Measurements from ENCODE around the gene TSFM. TPM values are rescaled to one million over a fixed set of nuclear protein-coding genes. Genes with fewer than 3 reads are reported as not detected.

TSFM gene
- total RNA-seq, 1 donor from 2014 or later: 18.1 TPM

DNA sequence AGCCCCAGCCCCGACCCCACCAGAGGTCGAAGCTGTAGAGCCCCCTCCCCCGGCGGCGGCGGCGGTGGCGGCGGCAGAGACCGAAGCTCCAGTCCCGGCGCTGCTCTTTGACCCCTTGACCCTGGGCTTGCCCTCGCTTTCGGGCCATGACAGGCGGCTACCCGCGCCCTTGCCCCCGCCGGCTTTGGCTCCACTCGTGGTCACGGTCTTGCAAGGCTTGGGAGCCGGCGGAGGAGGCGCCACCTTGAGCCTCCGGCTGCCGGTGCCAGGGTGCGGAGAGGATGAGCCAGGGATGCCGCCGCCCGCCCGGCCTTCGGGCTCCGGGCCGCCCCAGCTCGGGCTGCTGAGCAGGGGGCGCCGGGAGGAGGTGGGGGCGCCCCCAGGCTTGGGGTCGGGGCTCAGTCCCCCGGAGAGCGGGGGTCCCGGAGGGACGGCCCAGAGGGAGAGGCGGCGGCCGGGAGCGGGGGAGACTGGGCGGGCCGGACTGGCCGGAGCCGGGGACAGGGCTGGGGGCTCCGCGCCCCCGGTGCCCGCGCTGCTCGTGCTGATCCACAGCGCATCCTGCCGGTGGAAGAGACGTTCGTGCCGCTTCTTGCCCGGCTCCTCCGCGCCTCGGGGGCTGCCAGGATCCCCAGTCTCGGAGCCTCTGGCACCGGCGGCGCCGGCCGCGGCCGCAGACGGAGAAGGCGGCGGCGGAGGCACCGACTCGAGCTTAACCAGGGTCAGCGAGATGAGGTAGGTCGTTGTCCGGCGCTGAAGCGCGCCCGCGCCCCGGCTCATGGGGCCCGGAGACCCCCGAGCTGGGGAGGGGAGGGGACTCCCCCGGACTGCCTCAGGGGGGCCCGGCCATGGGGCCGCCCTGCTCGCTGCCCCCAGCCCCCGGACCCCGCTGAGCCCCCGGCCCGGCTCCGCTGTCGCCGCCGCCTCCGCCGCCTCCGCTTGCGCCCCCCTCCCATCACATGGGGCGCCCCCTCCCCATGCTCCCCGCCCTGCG is 44.8 kb upstream of the TSFM start:
- Mint-ChIP-seq H3K36me3 (no peaks in the 10 kb centered on the region), H3K27me3 (ENCODE audit: insufficient read depth, low read depth) (peaks cover 38% of the 10 kb centered on the region), H3K27ac (no peak overlapping the region), H3K4me1 (peaks cover 49% of the 10 kb centered on the region), H3K9me3 (no peaks in the 10 kb centered on the region), H3K4me3 (peak overlapping the region; percentile 80)
- H3K27me3 ChIP-seq: peaks cover 100% of the 10 kb centered on the region
- H3K4me1 ChIP-seq: peaks cover 24% of the 10 kb centered on the region
- no peak overlapping the region for H3K27ac ChIP-seq
- peaks cover 39% of the 10 kb centered on the region for H4K20me1 ChIP-seq (ENCODE audit: low read depth)
- no peaks in the 10 kb centered on the region for H3K79me2 ChIP-seq (ENCODE audit: low read depth)
- H3K4me2 ChIP-seq: peak overlapping the region; percentile 98
- H2AFZ ChIP-seq (replicated peaks): no peak overlapping the region
- no peaks in the 10 kb centered on the region for H3K36me3 ChIP-seq
- H3K9ac ChIP-seq: no peak overlapping the region
- TF ChIP-seq EZH2 (IDR thresholded peaks at IDR 0.05) (peak; percentile 99), EZH2phosphoT487 (IDR thresholded peaks at IDR 0.05) (peak; percentile 96)
- TF ChIP-seq, protein P1, sequence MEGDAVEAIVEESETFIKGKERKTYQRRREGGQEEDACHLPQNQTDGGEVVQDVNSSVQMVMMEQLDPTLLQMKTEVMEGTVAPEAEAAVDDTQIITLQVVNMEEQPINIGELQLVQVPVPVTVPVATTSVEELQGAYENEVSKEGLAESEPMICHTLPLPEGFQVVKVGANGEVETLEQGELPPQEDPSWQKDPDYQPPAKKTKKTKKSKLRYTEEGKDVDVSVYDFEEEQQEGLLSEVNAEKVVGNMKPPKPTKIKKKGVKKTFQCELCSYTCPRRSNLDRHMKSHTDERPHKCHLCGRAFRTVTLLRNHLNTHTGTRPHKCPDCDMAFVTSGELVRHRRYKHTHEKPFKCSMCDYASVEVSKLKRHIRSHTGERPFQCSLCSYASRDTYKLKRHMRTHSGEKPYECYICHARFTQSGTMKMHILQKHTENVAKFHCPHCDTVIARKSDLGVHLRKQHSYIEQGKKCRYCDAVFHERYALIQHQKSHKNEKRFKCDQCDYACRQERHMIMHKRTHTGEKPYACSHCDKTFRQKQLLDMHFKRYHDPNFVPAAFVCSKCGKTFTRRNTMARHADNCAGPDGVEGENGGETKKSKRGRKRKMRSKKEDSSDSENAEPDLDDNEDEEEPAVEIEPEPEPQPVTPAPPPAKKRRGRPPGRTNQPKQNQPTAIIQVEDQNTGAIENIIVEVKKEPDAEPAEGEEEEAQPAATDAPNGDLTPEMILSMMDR (IDR thresholded peaks at IDR 0.05): peak; percentile 39
- H3K4me3 ChIP-seq: peak overlapping the region; percentile 80
- H3K9me3 ChIP-seq (ENCODE audit: low read depth): no peaks in the 10 kb centered on the region
- peaks cover 32% of the 10 kb centered on the region for H3F3A ChIP-seq (ENCODE audit: low read depth)
- peak; percentile 80 for DNase-seq (ENCODE audit: low spot score)

DNA sequence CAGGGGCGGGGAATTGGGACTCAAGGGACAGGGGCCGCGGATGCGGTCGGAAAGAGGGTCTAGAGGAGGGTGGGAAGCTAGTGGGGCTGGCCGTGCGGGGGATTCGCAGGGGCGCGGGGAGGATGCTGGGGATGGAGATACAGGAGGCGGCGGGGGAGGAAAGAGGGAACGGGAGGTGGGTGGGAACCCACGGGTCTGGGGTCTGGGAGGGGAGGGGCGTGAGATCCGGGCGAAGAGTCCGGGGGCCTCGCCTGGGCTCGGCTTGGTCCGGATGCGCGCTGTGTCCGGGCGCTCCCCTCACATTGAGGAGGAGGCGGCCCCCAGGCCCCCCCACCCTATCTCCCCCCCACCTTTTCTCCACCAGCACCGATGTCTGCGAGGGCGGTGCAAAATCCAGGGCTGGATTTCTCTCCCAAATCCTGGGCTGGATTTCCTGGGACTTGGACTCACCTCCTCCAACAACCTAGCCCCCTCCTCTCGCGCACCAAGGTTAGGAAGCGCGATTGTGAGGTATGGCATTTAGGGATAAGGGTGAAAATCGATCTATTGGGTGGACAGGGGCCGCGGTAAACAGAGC is 43.8 kb upstream of the TSFM start, which contains the start of gene AGAP2:
AGAP2 (minus strand) TSS at position 82 of the 577 bp plus-strand sequence. CDS start 496 bp downstream, outside the sequence.
- H3K4me3 ChIP-seq: peak within 1 kb of the TSS; percentile 80

DNA sequence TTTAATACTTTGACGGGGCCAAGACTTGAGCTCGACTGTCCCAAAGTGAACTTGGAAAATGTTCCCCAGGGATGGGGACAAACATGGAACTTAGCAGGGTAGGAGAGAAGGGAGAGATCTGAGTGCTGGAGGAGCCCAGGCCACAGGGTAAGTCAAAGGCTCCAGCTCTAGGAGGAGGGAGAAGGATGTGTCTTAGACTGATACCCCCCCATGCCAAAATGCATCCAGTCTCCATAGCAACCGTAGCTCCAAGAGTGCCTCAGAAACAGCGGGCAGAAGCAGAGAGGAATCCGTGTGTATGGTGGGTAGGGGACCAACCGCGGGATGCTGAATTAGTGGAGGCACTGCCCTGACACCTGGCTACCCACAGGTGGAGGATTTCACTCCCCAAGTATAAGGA is 43.2 kb upstream of the TSFM start:
- peak; percentile 21 for DNase-seq (ENCODE audit: low spot score)
- Mint-ChIP-seq H3K27ac (no peak overlapping the region), H3K9me3 (no peaks in the 10 kb centered on the region), H3K27me3 (ENCODE audit: insufficient read depth, low read depth) (peaks cover 35% of the 10 kb centered on the region), H3K36me3 (no peaks in the 10 kb centered on the region), H3K4me3 (peak overlapping the region; percentile 92), H3K4me1 (peaks cover 51% of the 10 kb centered on the region)
- H3K9ac ChIP-seq: no peak overlapping the region
- H3K79me2 ChIP-seq (ENCODE audit: low read depth): no peaks in the 10 kb centered on the region
- no peaks in the 10 kb centered on the region for H3K36me3 ChIP-seq
- H3K27ac ChIP-seq: no peak overlapping the region
- H4K20me1 ChIP-seq (ENCODE audit: low read depth): peaks cover 38% of the 10 kb centered on the region
- no peak overlapping the region for H2AFZ ChIP-seq (replicated peaks)
- H3K27me3 ChIP-seq: peaks cover 95% of the 10 kb centered on the region
- H3K4me3 ChIP-seq: peak overlapping the region; percentile 80
- TF ChIP-seq EZH2 (IDR thresholded peaks at IDR 0.05): no peak
- TF ChIP-seq, protein P1 (IDR thresholded peaks at IDR 0.05): no peak
- TF ChIP-seq EZH2phosphoT487 (IDR thresholded peaks at IDR 0.05): no peak
- peaks cover 24% of the 10 kb centered on the region for H3K4me1 ChIP-seq
- H3F3A ChIP-seq (ENCODE audit: low read depth): peaks cover 42% of the 10 kb centered on the region
- H3K4me2 ChIP-seq: peak overlapping the region; percentile 98
- no peaks in the 10 kb centered on the region for H3K9me3 ChIP-seq (ENCODE audit: low read depth)

More for the DNA sequence above, 43.8 kb upstream of the TSFM start, which contains the start of gene AGAP2:
- peak; percentile 80 for DNase-seq (ENCODE audit: low spot score)
- Mint-ChIP-seq H3K27me3 (ENCODE audit: insufficient read depth, low read depth) (peaks cover 37% of the 10 kb centered on the region), H3K9me3 (no peaks in the 10 kb centered on the region), H3K4me1 (peaks cover 49% of the 10 kb centered on the region), H3K27ac (no peak within 1 kb of the TSS), H3K4me3 (peak within 1 kb of the TSS; percentile 92), H3K36me3 (no peaks in the 10 kb centered on the region)
- Histone ChIP-seq H4K20me1 (ENCODE audit: low read depth) (peaks cover 39% of the 10 kb centered on the region), H2AFZ (replicated peaks) (no peak within 1 kb of the TSS), H3K9ac (no peak within 1 kb of the TSS), H3K9me3 (ENCODE audit: low read depth) (no peaks in the 10 kb centered on the region), H3K27ac (no peak within 1 kb of the TSS), H3K4me2 (peak within 1 kb of the TSS; percentile 98), H3K79me2 (ENCODE audit: low read depth) (no peaks in the 10 kb centered on the region), H3F3A (ENCODE audit: low read depth) (peaks cover 35% of the 10 kb centered on the region), H3K27me3 (peaks cover 100% of the 10 kb centered on the region), H3K36me3 (no peaks in the 10 kb centered on the region), H3K4me1 (peaks cover 24% of the 10 kb centered on the region)
- TF ChIP-seq EZH2phosphoT487 (IDR thresholded peaks at IDR 0.05) (no peak), EZH2 (IDR thresholded peaks at IDR 0.05) (no peak)
- TF ChIP-seq, protein P1 (IDR thresholded peaks at IDR 0.05): no peak
